GM12878 (cell line): ENCODE data around the gene LCA5. TPM values are rescaled to one million over a fixed set of nuclear protein-coding genes. Genes with fewer than 3 reads are reported as not detected.

Experiments used
- ATAC-seq: fragments of 200-7000 bp; cut with Tn5 transposase; 3 replicates; pipeline ENCODE4 v1.9.1; 2020; ENCODE audit warnings: mild to moderate bottlenecking, moderate library complexity
- BruUV-seq: library from RNA; stranded (reverse); fragments of 400-500 nt; replicated peaks from 2 replicates; lab custom pipeline; 2021; lab: Mats Ljungman, UMichigan
- CTCF ChIA-PET: fragments of 300-600 bp; sonication (Branson Sonifier 250); formaldehyde crosslinking; extraction: SDS; loops from one replicate; lab custom pipeline; 2021; ENCODE audit warnings: inconsistent platforms; lab: Yijun Ruan, JAX
- POLR2A ChIA-PET: fragments of 350-600 bp; formaldehyde crosslinking; extraction: SDS; loops from one replicate; lab custom pipeline; 2021; ENCODE audit warnings: inconsistent platforms; lab: Charles Lee
- RAD21 ChIA-PET: fragments of 300-600 bp; sonication (Branson Sonifier 250); formaldehyde crosslinking; loops from one replicate; lab custom pipeline; 2023; ENCODE audit warnings: antibody characterized with exemption; ENCODE audit not compliant: unreplicated experiment; lab: Charles Lee
- SMC1A ChIA-PET: fragments of 300-600 bp; sonication (Branson Sonifier 250); formaldehyde crosslinking; loops from one replicate; lab custom pipeline; 2023; ENCODE audit not compliant: unreplicated experiment, uncharacterized antibody; lab: Charles Lee
- DNase-seq: peaks from one replicate; pipeline ENCODE4 v3.0.0-alpha.2; 2011; ENCODE audit warnings: low read depth, low spot score
- FAIRE-seq: peaks from 3 replicates; lab custom pipeline; 2011; peaks lifted over from hg19 to GRCh38; lab: Jason Lieb, UNC
- H2AFZ ChIP-seq: 2 replicates; pipeline ENCODE4 v1.6.0; 2011; ENCODE audit warnings: low read depth, low read length, control low read depth; ENCODE audit not compliant: control insufficient read depth
- H3K27ac ChIP-seq: 2 replicates; pipeline ENCODE4 v1.5.1; 2011; ENCODE audit warnings: control low read depth; ENCODE audit not compliant: control insufficient read depth, insufficient read depth
- H3K27me3 ChIP-seq, 2 experiments: replicated peaks in 1 of 2; 2 replicates each; pipeline versions ENCODE4 v1.6.0 to v1.6.1; 2011; ENCODE audit warnings: low read length in 1 of 2; ENCODE audit not compliant: control insufficient read depth in 2 of 2, insufficient read depth in 2 of 2
- H3K36me3 ChIP-seq, 2 experiments: 2 replicates each; pipeline ENCODE4 v1.5.1; 2011; ENCODE audit warnings: low read length in 1 of 2; ENCODE audit not compliant: control insufficient read depth in 2 of 2, insufficient read depth in 2 of 2
- H3K4me1 ChIP-seq: 2 replicates; pipeline ENCODE4 v1.6.1; 2011; ENCODE audit warnings: mild to moderate bottlenecking, low read length, moderate library complexity, mixed read lengths; ENCODE audit not compliant: control insufficient read depth, insufficient read depth
- H3K4me2 ChIP-seq: 2 replicates; pipeline ENCODE4 v1.6.0; 2011; ENCODE audit warnings: control low read depth; ENCODE audit not compliant: control insufficient read depth, insufficient read depth
- H3K4me3 ChIP-seq: fragments of 200-600 bp; sonication (generic); 2 replicates; pipeline ENCODE4 v1.5.1; 2016
- H3K79me2 ChIP-seq: 2 replicates; pipeline ENCODE4 v1.6.0; 2011; ENCODE audit warnings: low read length; ENCODE audit not compliant: control insufficient read depth, insufficient read depth
- H3K9ac ChIP-seq: 2 replicates; pipeline ENCODE4 v1.8.0; 2011; ENCODE audit warnings: low read length, control low read depth, mixed read lengths; ENCODE audit not compliant: control insufficient read depth, insufficient read depth
- H3K9me3 ChIP-seq: replicated peaks from 3 replicates; pipeline ENCODE4 v1.5.1; 2011; ENCODE audit warnings: mild to moderate bottlenecking, low read length; ENCODE audit not compliant: control insufficient read depth, insufficient read depth
- H4K20me1 ChIP-seq: 2 replicates; pipeline ENCODE4 v1.6.0; 2011; ENCODE audit not compliant: control insufficient read depth, insufficient read depth
- BCL11A ChIP-seq: IDR thresholded peaks from 2 replicates; pipeline ENCODE4 v1.6.1; 2011; ENCODE audit warnings: low read depth, low read length
- ETV6 ChIP-seq, 2 experiments: fragments of 450-650 bp in 1 of 2; IDR thresholded peaks in 1 of 2; conservative IDR thresholded peaks in 1 of 2; 2 replicates each; pipeline ENCODE4 v1.6.1; 2014; ENCODE audit warnings: antibody characterized with exemption in 1 of 2, borderline replicate concordance in 1 of 2, low read depth in 1 of 2, mild to moderate bottlenecking in 1 of 2, moderate library complexity in 1 of 2
- FOXM1 ChIP-seq: IDR thresholded peaks from 2 replicates; pipeline ENCODE4 v1.6.1; 2012; ENCODE audit warnings: low read depth, mild to moderate bottlenecking, inconsistent platforms, low read length, moderate library complexity
- KLF5 ChIP-seq: fragments of 450-650 bp; IDR thresholded peaks from 2 replicates; pipeline ENCODE4 v1.6.1; 2014; ENCODE audit warnings: mild to moderate bottlenecking; ENCODE audit not compliant: partially characterized antibody
- MEF2A ChIP-seq: IDR thresholded peaks from 2 replicates; pipeline ENCODE4 v1.6.1; 2011; ENCODE audit warnings: low read depth, mild to moderate bottlenecking, low read length, moderate library complexity; ENCODE audit not compliant: insufficient read depth
- PML ChIP-seq: IDR thresholded peaks from 2 replicates; pipeline ENCODE4 v1.6.1; 2012; ENCODE audit warnings: low read length, inconsistent platforms
- SMAD5 ChIP-seq: IDR thresholded peaks from 2 replicates; pipeline ENCODE4 v1.6.1; 2016; ENCODE audit warnings: antibody characterized with exemption, low read depth
- SREBF1 ChIP-seq: IDR thresholded peaks from 2 replicates; pipeline ENCODE4 v1.6.1; 2012; ENCODE audit warnings: mild to moderate bottlenecking, low read length
- SRF ChIP-seq, 2 experiments: IDR thresholded peaks; 2 replicates each; pipeline ENCODE4 v1.6.1; 2011; ENCODE audit warnings: low read depth in 2 of 2, low read length in 2 of 2, mild to moderate bottlenecking in 1 of 2, moderate library complexity in 1 of 2
- TCF12 ChIP-seq: IDR thresholded peaks from 2 replicates; pipeline ENCODE4 v1.6.1; 2011; ENCODE audit warnings: low read depth, mild to moderate bottlenecking, low read length
- ZBED1 ChIP-seq: IDR thresholded peaks from 2 replicates; pipeline ENCODE4 v1.6.1; 2016; ENCODE audit warnings: borderline replicate concordance
- WGBS: methylation state at CpG from one replicate; pipeline ENCODE4 v1.1.6; 2016; ENCODE audit warnings: low lambda C conversion rate; ENCODE audit not compliant: insufficient replicate concordance, insufficient coverage; ENCODE audit errors: missing lambda C conversion rate; 5-methylcytosine and 5-hydroxymethylcytosine counted together
- in situ Hi-C: fragments of 300-500 bp; cut with MboI; formaldehyde crosslinking; loops from 9 replicates; pipeline ENCODE4 v1.14.3; 2018; ENCODE audit warnings: mixed read lengths
- intact Hi-C: fragments of 100-400 bp; cut with micrococcal nuclease; formaldehyde crosslinking; loops from one replicate; pipeline ENCODE4 v1.14.2; 2022; ENCODE audit not compliant: unreplicated experiment
- polyA plus RNA-seq, 11 experiments: library from polyadenylated mRNA; depleted of rRNA in 4 of 11; unstranded in 6 of 11; stranded (reverse) in 5 of 11; fragments of >200 nt; fragmentation: Nextera tagmentation in 4 of 11; fragmentation: Illumina TruSeq in 1 of 11; extraction: Ambion mirVana in 4 of 11; extraction: Trizol in 1 of 11; gene quantifications; 1 replicate in 1 of 11; 2 replicates in 10 of 11; pipeline versions ENCODE4 v1.2.1 to v1.2.3, GENCODE V29; 2011 to 2016; ENCODE audit warnings: inconsistent platforms in 2 of 11, missing spikeins in 2 of 11, low read depth in 1 of 11
- total RNA-seq, 4 experiments: library from RNA; depleted of rRNA in 3 of 4; stranded (reverse); fragments of >200 nt in 3 of 4; fragmentation: Illumina TruSeq in 1 of 4; extraction: Trizol in 1 of 4; gene quantifications; 2 replicates each; pipeline versions ENCODE4 v1.2.1 to v1.2.3, GENCODE V29; 2013 to 2021
- TF ChIP-seq, protein P1 (sequence below): fragments of 450-650 bp; IDR thresholded peaks from 2 replicates; pipeline ENCODE4 v1.6.1; 2016; ENCODE audit warnings: mild to moderate bottlenecking, moderate library complexity, borderline replicate concordance
- TF ChIP-seq, protein P2 (sequence below): fragments of 450-650 bp; formaldehyde crosslinking; IDR thresholded peaks from 2 replicates; pipeline ENCODE4 v1.5.0; 2022; ENCODE audit warnings: mild to moderate bottlenecking, missing genetic modification characterization
- TF ChIP-seq, protein P3 (sequence below): IDR thresholded peaks from 2 replicates; pipeline ENCODE4 v1.6.1; 2011; ENCODE audit warnings: mild to moderate bottlenecking, low read depth, low read length, moderate library complexity; ENCODE audit not compliant: insufficient replicate concordance

The LCA5 gene
- total and polyA plus RNA-seq, 10 of the 15 experiments (the other 5 are each of a cell fraction or from before 2014, with no cell fraction given): 0.13 to 0.45 (median 0.27) TPM

DNA sequence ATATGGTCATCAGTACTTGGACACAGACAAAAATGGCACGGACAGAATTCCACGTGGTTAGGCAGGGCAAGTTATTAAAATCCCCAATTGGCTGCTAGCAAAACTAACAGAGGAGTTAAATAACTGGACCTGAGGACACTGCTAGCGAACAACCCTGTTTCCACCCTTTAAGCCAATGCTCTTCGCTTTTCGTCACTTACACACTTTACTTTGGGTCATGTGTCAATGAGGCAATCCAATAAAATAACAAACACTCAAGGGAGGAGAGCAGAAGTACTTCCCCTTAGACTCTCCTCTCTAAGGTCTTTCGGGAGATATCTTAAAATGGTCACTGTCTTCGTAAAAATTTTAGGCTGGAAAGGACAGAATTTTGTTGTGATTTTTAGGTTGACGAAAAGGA is 68.6 kb downstream of the LCA5 start:
- Histone ChIP-seq H3K4me2 (no peak overlapping the region), H3K36me3 (no peaks in the 10 kb centered on the region), H3K27ac (no peak overlapping the region), H3K4me1 (no peaks in the 10 kb centered on the region), H2AFZ (no peak overlapping the region), H3K79me2 (no peaks in the 10 kb centered on the region), H4K20me1 (no peaks in the 10 kb centered on the region), H3K9ac (no peak overlapping the region), H3K9me3 (no peaks in the 10 kb centered on the region), H3K4me3 (no peak overlapping the region), H3K27me3 (no peaks in the 10 kb centered on the region)
- BruUV-seq: no TSS peak
- intact Hi-C loops: loop anchor here (10.0 kb wide), 5 partner anchors 234 to 604 kb away; partner anchors contain the start of genes HMGN3, IRAK1BP1 and PHIP
- ChIA-PET POLR2A (no interaction called here), CTCF (interaction anchor here (0.6 kb wide), 1 partner anchor 204 kb away, joined by 4 read pairs; no protein-coding TSS in a partner anchor), SMC1A (interaction anchor here (1.3 kb wide), 1 partner anchor 135 kb away, joined by 3 read pairs; no protein-coding TSS in a partner anchor), RAD21 (interaction anchor here (2.2 kb wide), 1 partner anchor 377 kb away, joined by 6 read pairs; no protein-coding TSS in a partner anchor)
- no peak for ATAC-seq
- WGBS: 53% methylated on average over 8 of the region's 8 CpGs
- no peak for DNase-seq
- in situ Hi-C loops: no loop called here
- FAIRE-seq: no peak
- TF ChIP-seq BCL11A (no peak), FOXM1 (no peak), ZBED1 (no peak), MEF2A (no peak), SMAD5 (no peak), SRF (IDR thresholded peaks at IDR 0.05; ENCODE audit: low read depth in 2 of 2, low read length in 2 of 2) (no peak), PML (no peak), KLF5 (no peak), SREBF1 (no peak), ETV6 (conservative IDR thresholded peaks at IDR 0.05 in 1 of 2, IDR thresholded peaks at IDR 0.05 in 1 of 2; ENCODE audit: borderline replicate concordance in 1 of 2, low read depth in 1 of 2) (no peak), TCF12 (no peak)
- TF ChIP-seq, protein P1, sequence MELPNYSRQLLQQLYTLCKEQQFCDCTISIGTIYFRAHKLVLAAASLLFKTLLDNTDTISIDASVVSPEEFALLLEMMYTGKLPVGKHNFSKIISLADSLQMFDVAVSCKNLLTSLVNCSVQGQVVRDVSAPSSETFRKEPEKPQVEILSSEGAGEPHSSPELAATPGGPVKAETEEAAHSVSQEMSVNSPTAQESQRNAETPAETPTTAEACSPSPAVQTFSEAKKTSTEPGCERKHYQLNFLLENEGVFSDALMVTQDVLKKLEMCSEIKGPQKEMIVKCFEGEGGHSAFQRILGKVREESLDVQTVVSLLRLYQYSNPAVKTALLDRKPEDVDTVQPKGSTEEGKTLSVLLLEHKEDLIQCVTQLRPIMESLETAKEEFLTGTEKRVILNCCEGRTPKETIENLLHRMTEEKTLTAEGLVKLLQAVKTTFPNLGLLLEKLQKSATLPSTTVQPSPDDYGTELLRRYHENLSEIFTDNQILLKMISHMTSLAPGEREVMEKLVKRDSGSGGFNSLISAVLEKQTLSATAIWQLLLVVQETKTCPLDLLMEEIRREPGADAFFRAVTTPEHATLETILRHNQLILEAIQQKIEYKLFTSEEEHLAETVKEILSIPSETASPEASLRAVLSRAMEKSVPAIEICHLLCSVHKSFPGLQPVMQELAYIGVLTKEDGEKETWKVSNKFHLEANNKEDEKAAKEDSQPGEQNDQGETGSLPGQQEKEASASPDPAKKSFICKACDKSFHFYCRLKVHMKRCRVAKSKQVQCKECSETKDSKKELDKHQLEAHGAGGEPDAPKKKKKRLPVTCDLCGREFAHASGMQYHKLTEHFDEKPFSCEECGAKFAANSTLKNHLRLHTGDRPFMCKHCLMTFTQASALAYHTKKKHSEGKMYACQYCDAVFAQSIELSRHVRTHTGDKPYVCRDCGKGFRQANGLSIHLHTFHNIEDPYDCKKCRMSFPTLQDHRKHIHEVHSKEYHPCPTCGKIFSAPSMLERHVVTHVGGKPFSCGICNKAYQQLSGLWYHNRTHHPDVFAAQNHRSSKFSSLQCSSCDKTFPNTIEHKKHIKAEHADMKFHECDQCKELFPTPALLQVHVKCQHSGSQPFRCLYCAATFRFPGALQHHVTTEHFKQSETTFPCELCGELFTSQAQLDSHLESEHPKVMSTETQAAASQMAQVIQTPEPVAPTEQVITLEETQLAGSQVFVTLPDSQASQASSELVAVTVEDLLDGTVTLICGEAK: no peak
- TF ChIP-seq, protein P2, sequence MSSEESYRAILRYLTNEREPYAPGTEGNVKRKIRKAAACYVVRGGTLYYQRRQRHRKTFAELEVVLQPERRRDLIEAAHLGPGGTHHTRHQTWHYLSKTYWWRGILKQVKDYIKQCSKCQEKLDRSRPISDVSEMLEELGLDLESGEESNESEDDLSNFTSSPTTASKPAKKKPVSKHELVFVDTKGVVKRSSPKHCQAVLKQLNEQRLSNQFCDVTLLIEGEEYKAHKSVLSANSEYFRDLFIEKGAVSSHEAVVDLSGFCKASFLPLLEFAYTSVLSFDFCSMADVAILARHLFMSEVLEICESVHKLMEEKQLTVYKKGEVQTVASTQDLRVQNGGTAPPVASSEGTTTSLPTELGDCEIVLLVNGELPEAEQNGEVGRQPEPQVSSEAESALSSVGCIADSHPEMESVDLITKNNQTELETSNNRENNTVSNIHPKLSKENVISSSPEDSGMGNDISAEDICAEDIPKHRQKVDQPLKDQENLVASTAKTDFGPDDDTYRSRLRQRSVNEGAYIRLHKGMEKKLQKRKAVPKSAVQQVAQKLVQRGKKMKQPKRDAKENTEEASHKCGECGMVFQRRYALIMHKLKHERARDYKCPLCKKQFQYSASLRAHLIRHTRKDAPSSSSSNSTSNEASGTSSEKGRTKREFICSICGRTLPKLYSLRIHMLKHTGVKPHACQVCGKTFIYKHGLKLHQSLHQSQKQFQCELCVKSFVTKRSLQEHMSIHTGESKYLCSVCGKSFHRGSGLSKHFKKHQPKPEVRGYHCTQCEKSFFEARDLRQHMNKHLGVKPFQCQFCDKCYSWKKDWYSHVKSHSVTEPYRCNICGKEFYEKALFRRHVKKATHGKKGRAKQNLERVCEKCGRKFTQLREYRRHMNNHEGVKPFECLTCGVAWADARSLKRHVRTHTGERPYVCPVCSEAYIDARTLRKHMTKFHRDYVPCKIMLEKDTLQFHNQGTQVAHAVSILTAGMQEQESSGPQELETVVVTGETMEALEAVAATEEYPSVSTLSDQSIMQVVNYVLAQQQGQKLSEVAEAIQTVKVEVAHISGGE: no peak
- TF ChIP-seq, protein P3, sequence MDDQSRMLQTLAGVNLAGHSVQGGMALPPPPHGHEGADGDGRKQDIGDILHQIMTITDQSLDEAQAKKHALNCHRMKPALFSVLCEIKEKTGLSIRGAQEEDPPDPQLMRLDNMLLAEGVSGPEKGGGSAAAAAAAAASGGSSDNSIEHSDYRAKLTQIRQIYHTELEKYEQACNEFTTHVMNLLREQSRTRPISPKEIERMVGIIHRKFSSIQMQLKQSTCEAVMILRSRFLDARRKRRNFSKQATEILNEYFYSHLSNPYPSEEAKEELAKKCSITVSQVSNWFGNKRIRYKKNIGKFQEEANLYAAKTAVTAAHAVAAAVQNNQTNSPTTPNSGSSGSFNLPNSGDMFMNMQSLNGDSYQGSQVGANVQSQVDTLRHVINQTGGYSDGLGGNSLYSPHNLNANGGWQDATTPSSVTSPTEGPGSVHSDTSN: no peak
